Measurements from ENCODE around the gene ARFRP1.

The ARFRP1 gene

DNA sequence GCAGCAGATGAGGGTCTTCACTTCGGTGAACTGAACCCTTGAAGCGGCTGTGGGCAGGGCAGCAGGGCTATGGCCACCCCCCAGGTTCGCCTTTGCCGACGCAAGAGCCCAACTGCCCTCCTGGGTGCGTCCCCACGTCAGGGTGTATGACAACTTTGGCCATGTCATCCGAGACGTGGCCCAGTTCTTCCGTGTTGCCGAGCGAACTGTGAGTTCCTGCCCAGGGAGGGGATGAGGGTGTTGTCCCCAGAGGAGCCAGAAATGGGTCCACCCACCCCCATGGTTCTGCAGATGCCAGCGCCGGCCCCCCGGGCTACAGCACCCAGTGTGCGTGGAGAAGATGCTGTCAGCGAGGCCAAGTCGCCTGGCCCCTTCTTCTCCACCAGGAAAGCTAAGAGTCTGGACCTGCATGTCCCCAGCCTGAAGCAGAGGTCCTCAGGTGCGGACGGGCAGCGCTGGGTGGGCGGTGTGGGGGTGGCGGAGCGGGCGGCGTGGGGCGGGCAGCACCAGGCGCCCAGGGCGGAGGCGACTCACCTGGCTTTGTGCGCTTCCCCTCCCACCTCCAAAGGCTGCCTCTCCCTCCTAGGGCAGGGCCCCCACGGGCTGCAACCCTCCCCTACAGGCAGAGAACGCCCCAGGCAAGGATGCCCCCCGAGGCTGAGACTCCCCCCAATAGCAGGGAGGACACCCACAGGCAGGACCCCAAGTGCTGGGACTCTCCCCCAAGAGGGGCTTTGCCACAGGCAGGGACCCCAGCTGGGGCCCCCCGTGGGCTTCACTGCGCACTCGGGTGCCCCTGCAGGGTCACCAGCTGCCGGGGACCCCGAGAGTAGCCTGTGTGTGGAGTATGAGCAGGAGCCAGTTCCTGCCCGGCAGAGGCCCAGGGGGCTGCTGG, 17.5 kb downstream of the ARFRP1 start:
- no peak for DNase-seq

GRCh38 chr20:63689046-63690002, 18.5 kb downstream of the ARFRP1 start:
- DNase-seq = no peak

GRCh38 chr20:63688228-63689045, 19.3 kb downstream of the ARFRP1 start:
- no peak for DNase-seq

DNA sequence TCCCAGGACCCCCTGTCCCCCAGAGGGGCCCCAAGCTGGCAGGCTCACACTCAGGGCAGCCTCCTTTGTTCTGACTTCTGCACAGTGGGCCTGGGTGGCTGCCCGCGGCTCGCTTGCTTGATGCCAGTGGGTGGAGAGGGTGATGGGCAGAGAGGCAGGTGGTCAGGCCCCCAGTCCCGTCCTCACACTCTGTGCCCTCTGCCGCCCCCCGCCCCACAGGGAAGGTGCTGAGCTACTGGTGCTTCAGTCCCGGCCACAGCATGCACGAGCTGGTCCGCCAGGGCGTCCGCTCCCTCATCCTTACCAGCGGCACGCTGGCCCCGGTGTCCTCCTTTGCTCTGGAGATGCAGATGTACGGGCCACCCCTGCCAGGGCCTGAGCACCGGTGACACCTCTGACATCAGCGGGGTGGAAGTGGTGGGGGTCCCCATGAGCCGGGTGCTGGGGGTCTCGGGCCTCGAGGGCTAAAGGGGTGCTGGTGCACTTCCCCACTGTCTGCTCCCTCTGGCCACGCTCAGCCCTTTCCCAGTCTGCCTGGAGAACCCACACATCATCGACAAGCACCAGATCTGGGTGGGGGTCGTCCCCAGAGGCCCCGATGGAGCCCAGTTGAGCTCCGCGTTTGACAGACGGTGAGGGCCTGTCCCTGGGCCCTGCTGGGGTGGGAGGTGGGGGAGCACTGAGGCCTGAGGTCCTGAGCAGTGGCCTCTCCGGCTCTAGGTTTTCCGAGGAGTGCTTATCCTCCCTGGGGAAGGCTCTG, 20.2 kb downstream of the ARFRP1 start:
- DNase-seq = no peak

- peak; percentile 37 for DNase-seq
Measured at GRCh38 chr20:63686492-63687321, 21.1 kb downstream of the ARFRP1 start.

- DNase-seq = no peak
Measured at GRCh38 chr20:63686094-63686491, 21.7 kb downstream of the ARFRP1 start.

DNA sequence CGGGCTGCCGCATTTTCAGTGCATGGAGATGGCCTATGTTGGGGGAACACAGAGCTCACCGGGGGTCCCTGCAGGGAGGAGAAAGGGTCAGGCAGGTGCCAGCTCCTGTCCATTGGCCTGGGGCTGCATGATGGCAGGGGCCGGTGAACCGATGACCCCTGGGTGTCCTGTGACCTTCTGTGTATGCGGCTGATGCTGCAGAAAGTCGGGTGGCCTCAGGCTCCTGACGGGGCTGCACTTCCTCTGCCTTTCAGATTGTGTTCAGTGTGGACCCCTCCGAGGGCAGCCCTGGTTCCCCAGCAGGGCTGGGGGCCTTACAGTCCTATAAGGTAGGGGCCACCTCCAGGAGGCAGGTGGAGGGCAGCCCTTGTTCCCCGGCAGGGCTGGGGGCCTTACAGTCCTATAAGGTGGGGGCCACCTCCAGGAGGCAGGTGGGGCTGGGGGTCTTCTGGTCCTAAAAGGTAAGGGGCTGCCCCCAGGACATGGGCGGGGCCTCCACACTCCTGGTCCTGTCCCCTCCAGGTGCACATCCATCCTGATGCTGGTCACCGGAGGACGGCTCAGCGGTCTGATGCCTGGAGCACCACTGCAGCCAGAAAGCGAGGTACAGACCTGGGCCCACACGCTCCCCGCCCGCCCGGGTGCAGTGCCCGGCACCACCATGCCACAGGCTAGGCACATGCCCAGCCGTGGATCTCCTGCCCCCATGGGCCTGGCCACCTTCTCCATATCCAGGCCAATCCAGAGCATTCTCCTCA, 22.3 kb downstream of the ARFRP1 start:
- DNase-seq = no peak

GRCh38 chr20:63682384-63683139, 25.2 kb downstream of the ARFRP1 start:
- no peak for DNase-seq

DNA sequence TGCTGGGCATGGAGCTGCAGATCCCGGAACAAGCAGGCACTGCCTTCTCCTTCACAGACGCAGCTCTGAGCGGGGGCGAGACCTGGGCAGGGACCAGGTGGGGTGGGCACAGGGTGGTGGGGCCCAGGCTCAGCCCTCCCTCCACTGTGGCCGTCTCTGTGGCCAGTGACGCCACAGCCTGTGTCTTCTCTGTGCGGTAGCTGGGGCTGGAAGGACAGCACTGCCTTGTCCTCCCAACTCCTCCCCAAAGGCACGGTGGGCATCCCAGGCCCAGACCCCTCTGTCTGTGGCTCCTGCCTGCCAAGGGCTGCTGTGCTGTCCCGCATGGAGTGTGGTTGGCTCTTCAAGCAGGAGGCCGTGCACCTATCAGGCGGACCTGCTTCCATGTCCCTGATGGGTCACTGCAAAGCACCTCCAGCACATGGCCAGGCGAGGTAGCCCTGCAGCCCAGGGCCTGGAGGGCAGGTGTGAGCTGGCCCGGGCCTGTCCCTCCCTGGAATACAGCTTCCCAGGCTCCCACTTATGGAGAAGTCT, 26.1 kb downstream of the ARFRP1 start:
- DNase-seq = no peak

DNA sequence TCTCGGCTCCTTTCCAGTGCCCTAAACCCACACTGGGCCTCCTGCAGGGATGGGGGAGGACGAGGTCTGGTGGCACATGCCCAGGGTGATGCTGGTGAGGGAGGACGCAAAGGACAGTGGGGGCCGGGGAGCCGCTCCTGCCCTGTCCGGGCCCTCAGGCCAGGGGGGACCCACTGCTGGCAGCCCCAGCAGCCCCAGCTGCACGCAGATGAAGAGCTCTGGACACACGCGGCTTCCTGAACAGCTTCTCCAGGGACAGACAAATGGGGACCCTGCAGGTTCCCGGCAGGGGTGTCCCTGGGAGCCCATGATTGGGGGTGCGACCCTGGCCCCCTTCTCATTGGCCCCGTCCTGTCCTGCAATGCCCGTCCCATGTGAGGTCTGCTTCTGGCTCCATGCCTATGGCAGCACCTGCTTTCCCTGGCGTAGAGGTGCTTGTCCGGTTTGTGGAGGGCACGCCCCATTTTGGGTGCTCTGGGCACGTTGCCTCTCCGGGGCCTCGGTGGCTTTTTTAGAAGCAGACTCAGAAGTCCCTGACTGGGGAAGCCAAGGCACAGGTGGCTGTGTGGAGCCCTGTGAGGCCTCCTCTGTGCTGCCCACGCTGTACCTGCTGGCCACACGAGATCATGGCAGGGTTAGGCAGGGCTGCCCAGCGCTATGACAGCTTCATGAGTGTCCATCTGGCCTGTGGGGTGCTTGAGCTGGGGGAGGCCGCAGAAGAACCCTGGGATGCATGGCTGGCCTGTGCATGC, 26.7 kb downstream of the ARFRP1 start:
- no peak for DNase-seq

- DNase-seq = no peak
Measured at GRCh38 chr20:63680427-63680826, 27.3 kb downstream of the ARFRP1 start.

GRCh38 chr20:63679799-63680305, 27.9 kb downstream of the ARFRP1 start:
- DNase-seq = no peak

DNA sequence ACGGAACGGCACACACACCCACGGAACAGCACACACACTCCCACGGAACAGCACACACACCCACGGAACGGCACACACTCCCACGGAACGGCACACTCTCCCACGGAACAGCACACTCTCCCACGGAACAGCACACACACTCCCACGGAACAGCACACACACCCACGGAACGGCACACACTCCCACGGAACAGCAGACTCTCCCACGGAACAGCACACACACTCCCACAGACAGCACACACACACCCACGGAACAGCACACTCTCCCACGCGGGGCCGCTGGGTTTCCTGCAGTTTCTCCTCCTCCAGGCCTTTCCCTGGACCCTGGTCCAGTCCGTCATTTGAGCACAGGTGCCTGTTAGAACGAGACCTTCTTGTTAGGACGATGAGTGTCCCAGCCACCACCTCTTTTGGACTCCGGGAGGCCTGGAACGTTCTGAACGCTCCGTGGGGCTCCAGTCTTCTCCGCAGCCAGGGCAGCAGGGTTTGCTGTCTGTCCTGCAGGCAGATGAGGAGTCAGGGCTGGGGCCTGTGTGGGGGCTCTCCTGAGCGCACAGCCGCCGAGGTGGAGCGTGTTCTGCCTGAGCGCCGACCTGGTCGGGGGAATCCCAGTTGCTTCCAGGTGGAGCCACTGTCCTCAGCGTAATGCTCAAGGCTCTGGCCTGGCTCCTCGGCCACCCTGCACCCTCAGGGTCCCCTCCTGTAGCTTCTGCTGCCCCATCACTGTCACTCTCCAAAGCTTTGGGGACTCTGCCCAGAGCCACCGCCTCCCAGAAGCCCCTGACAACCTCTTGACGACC, 28.9 kb downstream of the ARFRP1 start:
- no peak for DNase-seq

DNA sequence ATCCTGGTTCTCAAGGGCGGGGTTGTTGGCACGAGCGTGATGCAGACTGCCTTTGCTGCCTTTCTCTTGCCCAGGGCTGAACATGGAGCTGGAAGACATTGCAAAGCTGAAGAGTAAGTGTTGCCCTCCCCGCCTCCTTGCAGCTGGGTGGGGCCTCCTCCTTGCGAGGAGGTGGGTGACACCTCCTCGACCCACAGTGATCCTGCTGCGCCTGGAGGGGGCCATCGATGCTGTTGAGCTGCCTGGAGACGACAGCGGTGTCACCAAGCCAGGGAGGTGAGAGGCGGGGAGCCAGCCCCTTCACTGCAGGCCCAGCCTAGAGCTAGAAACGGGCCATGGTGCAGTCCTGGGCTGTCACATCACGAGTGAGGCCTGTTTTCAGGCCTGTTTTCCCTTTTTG, 29.7 kb downstream of the ARFRP1 start:
- DNase-seq = no peak

DNA sequence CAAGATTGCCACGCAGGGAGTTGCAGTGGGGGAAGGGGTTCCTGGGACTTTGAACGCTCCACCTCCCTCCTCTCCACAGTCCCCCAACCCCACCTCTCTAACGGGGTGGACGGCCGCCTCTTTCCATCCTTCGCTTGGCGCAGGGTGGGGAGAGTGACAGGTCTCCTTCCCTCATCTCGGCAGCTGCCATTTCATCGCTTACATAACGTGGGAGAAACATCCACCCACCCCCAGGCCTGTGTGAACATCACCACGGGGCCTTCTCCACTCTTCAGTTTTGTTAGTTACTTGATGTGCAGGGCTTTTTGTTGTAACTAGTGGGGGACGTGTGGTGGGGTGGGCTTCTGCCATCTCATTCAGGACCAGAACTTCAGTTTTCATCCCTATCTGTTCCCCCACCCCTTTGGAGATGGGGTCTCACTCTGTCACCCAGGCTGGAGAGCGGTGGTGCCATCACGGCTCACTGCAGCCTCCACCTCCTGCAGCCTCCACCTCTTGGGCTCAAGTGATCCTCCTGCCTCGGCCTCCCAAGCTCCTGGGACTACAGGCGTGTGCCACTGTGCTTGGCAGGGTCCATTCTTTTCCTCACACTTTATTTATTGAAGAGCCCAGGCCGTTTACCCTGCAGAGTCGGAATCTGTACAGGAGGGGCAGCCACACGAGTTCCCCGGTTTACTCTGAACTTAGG, 32.0 kb downstream of the ARFRP1 start:
- no peak for DNase-seq

DNA sequence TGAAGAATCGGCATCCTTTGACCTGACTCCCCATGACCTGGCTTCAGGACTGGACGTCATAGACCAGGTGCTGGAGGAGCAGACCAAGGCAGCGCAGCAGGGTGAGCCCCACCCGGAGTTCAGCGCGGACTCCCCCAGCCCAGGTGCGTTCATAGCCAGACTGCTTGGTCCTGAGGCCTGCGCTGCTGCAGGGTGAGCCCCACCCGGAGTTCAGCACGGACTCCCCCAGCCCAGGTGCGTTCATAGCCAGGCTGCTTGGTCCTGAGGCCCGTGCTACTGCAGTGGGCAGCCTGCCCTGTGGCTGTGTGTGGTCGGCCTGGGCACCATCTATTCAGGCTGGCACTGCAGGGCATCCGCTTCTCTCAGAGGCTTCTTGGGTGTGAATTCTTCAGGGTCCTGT, 33.8 kb downstream of the ARFRP1 start:
- no peak for DNase-seq

DNA sequence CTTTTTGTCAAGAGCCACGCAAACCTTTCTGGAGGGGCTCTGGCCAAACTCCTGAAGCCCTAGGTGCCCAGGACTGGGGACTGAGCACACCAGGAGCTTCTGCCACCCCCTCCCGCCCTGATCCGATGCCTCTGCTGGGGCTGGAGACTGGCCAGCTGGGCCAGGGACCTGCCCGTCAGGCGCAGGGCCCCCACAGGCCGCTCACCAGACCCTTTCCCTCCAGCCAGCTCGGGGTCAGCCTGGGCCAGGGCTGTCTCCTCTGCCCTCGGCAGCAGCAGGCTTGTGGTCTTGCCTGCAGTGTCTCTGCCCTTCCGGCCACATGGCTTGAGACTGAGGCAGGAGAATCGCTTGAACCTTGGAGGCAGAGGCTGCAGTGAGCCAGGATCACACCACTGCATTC, 35.1 kb downstream of the ARFRP1 start:
- DNase-seq = no peak

Data from CD4-positive, alpha-beta T cell treated with Interleukin-12 subunit alpha and Interleukin-12 subunit beta, for 1 hour (primary cell).